Ishikawa (cell line): ENCODE results near the gene CLTCL1.
A peak's percentile ranks its signal among the peaks of the same experiment; 100 is the strongest.

Experiments used
- CEBPB ChIP-seq: IDR thresholded peaks from 2 replicates; pipeline ENCODE4 v1.6.1; 2012
- CREB1 ChIP-seq: IDR thresholded peaks from 2 replicates; pipeline ENCODE4 v1.6.1; 2012; ENCODE audit warnings: low read depth
- EGR1 ChIP-seq: IDR thresholded peaks from 2 replicates; pipeline ENCODE4 v1.6.1; 2012
- EP300 ChIP-seq: IDR thresholded peaks from 2 replicates; pipeline ENCODE4 v1.6.1; 2012; ENCODE audit warnings: borderline replicate concordance
- FOXM1 ChIP-seq: IDR thresholded peaks from 2 replicates; pipeline ENCODE4 v1.6.1; 2012; ENCODE audit warnings: low read depth, borderline replicate concordance
- MAX ChIP-seq: IDR thresholded peaks from 2 replicates; pipeline ENCODE4 v1.6.1; 2012
- RAD21 ChIP-seq: IDR thresholded peaks from 2 replicates; pipeline ENCODE4 v1.6.1; 2012; ENCODE audit warnings: low read depth
- REST ChIP-seq: IDR thresholded peaks from 2 replicates; pipeline ENCODE4 v1.6.1; 2012; ENCODE audit warnings: low read depth, mild to moderate bottlenecking
- TAF1 ChIP-seq: IDR thresholded peaks from 2 replicates; pipeline ENCODE4 v1.6.1; 2012; ENCODE audit warnings: low read depth, mild to moderate bottlenecking
- TCF12 ChIP-seq: IDR thresholded peaks from 2 replicates; pipeline ENCODE4 v1.6.1; 2012; ENCODE audit warnings: low read depth
- USF1 ChIP-seq: IDR thresholded peaks from 2 replicates; pipeline ENCODE4 v1.6.1; 2012
- YY1 ChIP-seq: IDR thresholded peaks from 2 replicates; pipeline ENCODE4 v1.6.1; 2012; ENCODE audit warnings: low read depth
- ZBTB7A ChIP-seq: IDR thresholded peaks from 2 replicates; pipeline ENCODE4 v1.6.1; 2012; ENCODE audit warnings: low read depth

GRCh38 chr22:19223110-19223509 is 68.4 kb downstream of the CLTCL1 start:
- no peak for TF ChIP-seq MAX
- TF ChIP-seq RAD21 = no peak
- TF ChIP-seq FOXM1 = no peak
- no peak for TF ChIP-seq EP300
- no peak for TF ChIP-seq REST
- TF ChIP-seq TAF1 = no peak
- no peak for TF ChIP-seq CEBPB
- no peak for TF ChIP-seq CREB1
- TF ChIP-seq YY1 = no peak
- TF ChIP-seq EGR1 = no peak
- no peak for TF ChIP-seq ZBTB7A
- no peak for TF ChIP-seq TCF12
- TF ChIP-seq USF1 = 0 out of 2 replicates have a peak, but pooled peaks have one; percentile 23
